HG03280 (cell line): ENCODE measurements around the gene AAK1.

Source experiments
- ATAC-seq: cut with Tn5 transposase; IDR thresholded peaks from one replicate; pipeline ENCODE4 v1.9.1; 2021; ENCODE audit warnings: mild to moderate bottlenecking, moderate library complexity; ENCODE audit not compliant: unreplicated experiment

AAK1 gene

GRCh38 chr2:69416147-69416546, 227.4 kb downstream of the AAK1 start:
- no peak for ATAC-seq
